IMR-90 (cell line): Measurements from ENCODE around the gene DUSP8. TPM values are rescaled to one million over a fixed set of nuclear protein-coding genes. Genes with fewer than 3 reads are reported as not detected.

ENCODE experiments used
- ATAC-seq: fragments of 200-7000 bp; cut with Tn5 transposase; 2 replicates; pipeline ENCODE4 v1.9.1; 2020; ENCODE audit warnings: low read depth, mild to moderate bottlenecking, moderate library complexity
- BruUV-seq: library from RNA; stranded (reverse); fragments of 400-500 nt; replicated peaks from 2 replicates; lab custom pipeline; 2021; lab: Mats Ljungman, UMichigan
- CTCF ChIA-PET: fragments of 300-600 bp; formaldehyde crosslinking; extraction: SDS; loops from one replicate; lab custom pipeline; 2021; ENCODE audit warnings: antibody characterized with exemption; lab: Yijun Ruan, JAX
- POLR2A ChIA-PET: fragments of 300-600 bp; sonication (Branson Sonifier 250); formaldehyde crosslinking; loops from one replicate; lab custom pipeline; 2022; ENCODE audit warnings: antibody characterized with exemption; ENCODE audit not compliant: unreplicated experiment; lab: Charles Lee
- DNase-seq: peaks from one replicate; pipeline ENCODE4 v3.0.0; 2013
- H2AFZ ChIP-seq: replicated peaks from 2 replicates; pipeline ENCODE3; 2013; ENCODE audit warnings: low read length, mild to moderate bottlenecking; ENCODE audit not compliant: poor library complexity
- H2AK5ac ChIP-seq: 2 replicates; pipeline ENCODE4 v1.6.1; 2013; ENCODE audit warnings: low read depth, low read length, inconsistent platforms
- H2AK9ac ChIP-seq: replicated peaks from 2 replicates; pipeline ENCODE3; 2013; ENCODE audit warnings: mild to moderate bottlenecking, low read depth, low read length, moderate library complexity; ENCODE audit not compliant: poor library complexity
- H2BK120ac ChIP-seq: 2 replicates; pipeline ENCODE4 v1.6.1; 2013; ENCODE audit warnings: low read depth, low read length, inconsistent platforms
- H2BK15ac ChIP-seq: 3 replicates; pipeline ENCODE4 v1.6.1; 2013; ENCODE audit warnings: low read depth, low read length, inconsistent platforms
- H2BK20ac ChIP-seq: 2 replicates; pipeline ENCODE4 v1.6.1; 2013; ENCODE audit warnings: low read depth, mild to moderate bottlenecking, inconsistent platforms, low read length, moderate library complexity
- H2BK5ac ChIP-seq: 2 replicates; pipeline ENCODE4 v1.6.1; 2013; ENCODE audit warnings: mild to moderate bottlenecking, low read depth, low read length, inconsistent platforms; ENCODE audit not compliant: poor library complexity, severe bottlenecking
- H3K14ac ChIP-seq: replicated peaks from 2 replicates; pipeline ENCODE4 v1.6.1; 2013; ENCODE audit warnings: low read depth, low read length, inconsistent platforms
- H3K18ac ChIP-seq: 2 replicates; pipeline ENCODE4 v1.6.1; 2013; ENCODE audit warnings: low read depth, low read length, control low read depth
- H3K23ac ChIP-seq: 2 replicates; pipeline ENCODE4 v1.6.1; 2013; ENCODE audit warnings: low read depth, low read length, inconsistent platforms
- H3K27ac ChIP-seq: 2 replicates; pipeline ENCODE4 v1.5.1; 2013; ENCODE audit warnings: mild to moderate bottlenecking, control low read depth, low read length; ENCODE audit not compliant: insufficient read depth
- H3K27me3 ChIP-seq: 2 replicates; pipeline ENCODE4 v1.6.1; 2013; ENCODE audit warnings: low read length; ENCODE audit not compliant: control insufficient read depth, insufficient read depth
- H3K36me3 ChIP-seq: 2 replicates; pipeline ENCODE4 v1.6.1; 2013; ENCODE audit warnings: low read length, mixed read lengths; ENCODE audit not compliant: control insufficient read depth, insufficient read depth
- H3K4ac ChIP-seq: 2 replicates; pipeline ENCODE4 v1.6.1; 2013; ENCODE audit warnings: low read depth, low read length, inconsistent platforms
- H3K4me1 ChIP-seq: 2 replicates; pipeline ENCODE4 v1.6.1; 2013; ENCODE audit warnings: low read length, mixed read lengths; ENCODE audit not compliant: control insufficient read depth, insufficient read depth
- H3K4me2 ChIP-seq: 2 replicates; pipeline ENCODE4 v1.6.1; 2013; ENCODE audit warnings: low read depth, mild to moderate bottlenecking, control low read depth, low read length, moderate library complexity
- H3K4me3 ChIP-seq: 2 replicates; pipeline ENCODE4 v1.5.1; 2013; ENCODE audit warnings: low read depth, mild to moderate bottlenecking, control low read depth, low read length, moderate library complexity; ENCODE audit not compliant: insufficient read depth
- H3K56ac ChIP-seq: 2 replicates; pipeline ENCODE4 v1.6.1; 2013; ENCODE audit warnings: low read length, inconsistent platforms; ENCODE audit not compliant: insufficient read depth; ENCODE audit errors: extremely low read depth
- H3K79me1 ChIP-seq, 2 experiments: 2 replicates each; pipeline ENCODE4 v1.6.1; 2013; ENCODE audit warnings: low read length in 2 of 2, inconsistent platforms in 1 of 2, low read depth in 1 of 2
- H3K9ac ChIP-seq: 2 replicates; pipeline ENCODE4 v1.6.1; 2013; ENCODE audit warnings: low read depth, low read length, control low read depth
- H3K9me1 ChIP-seq: 2 replicates; pipeline ENCODE4 v1.6.1; 2013; ENCODE audit warnings: low read length, inconsistent platforms; ENCODE audit not compliant: insufficient read depth
- H3K9me3 ChIP-seq: 2 replicates; pipeline ENCODE4 v1.6.1; 2013; ENCODE audit warnings: low read length; ENCODE audit not compliant: control insufficient read depth, insufficient read depth
- H4K20me1 ChIP-seq: 2 replicates; pipeline ENCODE4 v1.6.1; 2013; ENCODE audit warnings: low read length, inconsistent platforms; ENCODE audit not compliant: insufficient read depth
- H4K5ac ChIP-seq: 2 replicates; pipeline ENCODE4 v1.6.1; 2013; ENCODE audit warnings: mild to moderate bottlenecking, low read depth, low read length, control low read depth
- H4K8ac ChIP-seq, 2 experiments: 2 replicates each; pipeline ENCODE4 v1.6.1; 2013; ENCODE audit warnings: low read depth in 2 of 2, low read length in 2 of 2, control low read depth in 1 of 2, inconsistent platforms in 1 of 2
- H4K91ac ChIP-seq: 2 replicates; pipeline ENCODE4 v1.6.1; 2013; ENCODE audit warnings: low read depth, low read length, inconsistent platforms; ENCODE audit not compliant: insufficient read depth
- BHLHE40 ChIP-seq: fragments of 150-350 bp; IDR thresholded peaks from 2 replicates; pipeline ENCODE4 v1.6.1; 2016; ENCODE audit warnings: mild to moderate bottlenecking, low read depth, low read length
- CEBPB ChIP-seq: IDR thresholded peaks from 2 replicates; pipeline ENCODE4 v1.6.1; 2012; ENCODE audit warnings: low read depth, low read length, improper control_type of control experiment
- CHD1 ChIP-seq: IDR thresholded peaks from 2 replicates; pipeline ENCODE4 v1.6.1; 2012; ENCODE audit warnings: low read depth, low read length, improper control_type of control experiment
- MAZ ChIP-seq: IDR thresholded peaks from 2 replicates; pipeline ENCODE4 v1.6.1; 2012; ENCODE audit warnings: low read depth, mild to moderate bottlenecking, low read length, improper control_type of control experiment, moderate library complexity, borderline replicate concordance
- MXI1 ChIP-seq: IDR thresholded peaks from 2 replicates; pipeline ENCODE4 v1.6.1; 2012; ENCODE audit warnings: low read depth, mild to moderate bottlenecking, low read length, moderate library complexity, borderline replicate concordance
- NFE2L2 ChIP-seq: fragments of 150-350 bp; IDR thresholded peaks from 2 replicates; pipeline ENCODE4 v1.6.1; 2016; ENCODE audit warnings: low read depth, mild to moderate bottlenecking, low read length
- RCOR1 ChIP-seq: IDR thresholded peaks from 2 replicates; pipeline ENCODE4 v1.6.1; 2012; ENCODE audit warnings: mild to moderate bottlenecking, low read length, improper control_type of control experiment; ENCODE audit not compliant: insufficient replicate concordance
- RFX5 ChIP-seq: IDR thresholded peaks from 2 replicates; pipeline ENCODE4 v1.8.0; 2012; ENCODE audit warnings: low read depth, mild to moderate bottlenecking, low read length, moderate library complexity
- SMC3 ChIP-seq: fragments of 150-350 bp; IDR thresholded peaks from 2 replicates; pipeline ENCODE4 v1.6.1; 2016; ENCODE audit warnings: low read depth, mild to moderate bottlenecking, antibody characterized with exemption, low read length, moderate library complexity
- USF2 ChIP-seq: fragments of 150-350 bp; IDR thresholded peaks from 2 replicates; pipeline ENCODE4 v1.6.1; 2017; ENCODE audit warnings: mild to moderate bottlenecking, antibody characterized with exemption, low read length, low read depth
- WGBS, 2 experiments: methylation state at CpG; one replicate each; pipeline versions ENCODE4 v1.1.5 to v1.1.7; 2013; ENCODE audit warnings: missing lambda C conversion rate in 2 of 2; ENCODE audit not compliant: insufficient read length in 1 of 2; ENCODE audit errors: extremely low coverage in 2 of 2; 5-methylcytosine and 5-hydroxymethylcytosine counted together
- dilution Hi-C: fragments of 300-500 bp; cut with HindIII; formaldehyde crosslinking; loops from one replicate; pipeline ENCODE4 v1.14.3; 2018; ENCODE audit warnings: low sequenced_read_pairs; ENCODE audit not compliant: unreplicated experiment
- in situ Hi-C: fragments of 300-500 bp; cut with MboI; formaldehyde crosslinking; loops from 3 replicates; pipeline ENCODE4 v1.14.3; 2019; ENCODE audit warnings: low sequenced_read_pairs, inconsistent platforms, mixed read lengths
- intact Hi-C: fragments of 100-400 bp; cut with micrococcal nuclease; formaldehyde crosslinking; loops from 2 replicates; pipeline ENCODE4 v1.10.0; 2022
- polyA plus RNA-seq, 3 experiments: library from polyadenylated mRNA; depleted of rRNA; stranded (reverse); fragments of >200 nt; gene quantifications; 2 replicates each; pipeline ENCODE4 v1.2.3, GENCODE V29; 2012; ENCODE audit warnings: low replicate concordance in 1 of 3
- total RNA-seq: library from RNA; depleted of rRNA; stranded (reverse); fragments of >200 nt; gene quantifications from 2 replicates; pipeline ENCODE4 v1.2.3, GENCODE V29; 2012
- TF ChIP-seq, protein P1 (sequence below): conservative IDR thresholded peaks from 2 replicates; pipeline ENCODE4 v1.5.1; 2012; ENCODE audit warnings: mild to moderate bottlenecking, low read depth, low read length, improper control_type of control experiment

DUSP8 gene
- total and polyA plus RNA-seq, 2 of the 4 experiments (the other 2 are of a cell fraction), result 0.72 to 4.2 TPM

- no peak overlapping the region for H2AK9ac ChIP-seq
- peaks cover 3% of the 10 kb centered on the region; the same call in 1 of the 2 replicates for H3K4me1 ChIP-seq
- no peak overlapping the region for H3K18ac ChIP-seq
- no peak overlapping the region for H4K5ac ChIP-seq
- H3K79me1 ChIP-seq, result peaks cover 33 to 87% of the 10 kb centered on the region in 2 experiments
- H3K9me1 ChIP-seq, result peaks cover 19% of the 10 kb centered on the region
- no peak overlapping the region for H2BK15ac ChIP-seq
- H3K23ac ChIP-seq, result no peak overlapping the region
- H3K4me3 ChIP-seq, result no peak overlapping the region
- H3K9me3 ChIP-seq, result no peaks in the 10 kb centered on the region
- intact Hi-C loops (no loop called here), dilution Hi-C loops (no loop called here), in situ Hi-C loops (no loop called here)
- no peak overlapping the region for H3K14ac ChIP-seq
- H4K91ac ChIP-seq, result no peak overlapping the region
- DNase-seq (no peak), ATAC-seq (0 out of 2 replicates have a peak, but pooled peaks have one; percentile 21)
- no TSS peak for BruUV-seq
- H3K27me3 ChIP-seq, result no peaks in the 10 kb centered on the region
- H2AFZ ChIP-seq, result no peak overlapping the region
- ChIA-PET POLR2A (no interaction called here), CTCF (no interaction called here)
- H4K20me1 ChIP-seq, result peaks cover 86% of the 10 kb centered on the region
- no peak overlapping the region for H3K9ac ChIP-seq
- TF ChIP-seq BHLHE40, result no peak
- TF ChIP-seq RFX5, result no peak
- TF ChIP-seq NFE2L2, result no peak
- TF ChIP-seq, protein P1, sequence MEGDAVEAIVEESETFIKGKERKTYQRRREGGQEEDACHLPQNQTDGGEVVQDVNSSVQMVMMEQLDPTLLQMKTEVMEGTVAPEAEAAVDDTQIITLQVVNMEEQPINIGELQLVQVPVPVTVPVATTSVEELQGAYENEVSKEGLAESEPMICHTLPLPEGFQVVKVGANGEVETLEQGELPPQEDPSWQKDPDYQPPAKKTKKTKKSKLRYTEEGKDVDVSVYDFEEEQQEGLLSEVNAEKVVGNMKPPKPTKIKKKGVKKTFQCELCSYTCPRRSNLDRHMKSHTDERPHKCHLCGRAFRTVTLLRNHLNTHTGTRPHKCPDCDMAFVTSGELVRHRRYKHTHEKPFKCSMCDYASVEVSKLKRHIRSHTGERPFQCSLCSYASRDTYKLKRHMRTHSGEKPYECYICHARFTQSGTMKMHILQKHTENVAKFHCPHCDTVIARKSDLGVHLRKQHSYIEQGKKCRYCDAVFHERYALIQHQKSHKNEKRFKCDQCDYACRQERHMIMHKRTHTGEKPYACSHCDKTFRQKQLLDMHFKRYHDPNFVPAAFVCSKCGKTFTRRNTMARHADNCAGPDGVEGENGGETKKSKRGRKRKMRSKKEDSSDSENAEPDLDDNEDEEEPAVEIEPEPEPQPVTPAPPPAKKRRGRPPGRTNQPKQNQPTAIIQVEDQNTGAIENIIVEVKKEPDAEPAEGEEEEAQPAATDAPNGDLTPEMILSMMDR, result no peak
- TF ChIP-seq MXI1, result no peak
- no peak for TF ChIP-seq RCOR1
- no peak for TF ChIP-seq USF2
- no peak for TF ChIP-seq CEBPB
- TF ChIP-seq CHD1, result no peak
- no peak for TF ChIP-seq MAZ
- no peak for TF ChIP-seq SMC3
- peaks cover 9% of the 10 kb centered on the region for H3K36me3 ChIP-seq
- 90% methylated on average over 9 of the region's 17 CpGs; no CpG with 5 or more reads in 1 of the 2 experiments for WGBS, 2 experiments
- H3K56ac ChIP-seq, result no peak overlapping the region
- no peak overlapping the region for H3K4me2 ChIP-seq
- no peak overlapping the region for H3K4ac ChIP-seq
- no peak overlapping the region for H2AK5ac ChIP-seq
- H2BK5ac ChIP-seq, result no peak overlapping the region
- no peak overlapping the region for H2BK120ac ChIP-seq
- H4K8ac ChIP-seq, result no peak overlapping the region
- no peak overlapping the region for H2BK20ac ChIP-seq
- no peak overlapping the region for H3K27ac ChIP-seq
These were observed 40.0 kb downstream of the DUSP8 start for GRCh38 chr11:1532014-1532586.
